ENCODE results near the gene ELMO1.

Gene ELMO1

GRCh38 chr7:36961693-36962092, 487.0 kb downstream of the ELMO1 start:
- DNase-seq (ENCODE audit: insufficient read length, low spot score) (no peak), FAIRE-seq (no peak)
- no peak for TF ChIP-seq CTCF (IDR thresholded peaks at IDR 0.05; ENCODE audit: insufficient read depth, missing control alignments)

- FAIRE-seq (no peak), DNase-seq (ENCODE audit: insufficient read length, low spot score) (no peak)
- no peak for TF ChIP-seq CTCF (IDR thresholded peaks at IDR 0.05; ENCODE audit: insufficient read depth, missing control alignments)
Observed at GRCh38 chr7:36961097-36961496, 487.6 kb downstream of the ELMO1 start.

DNA sequence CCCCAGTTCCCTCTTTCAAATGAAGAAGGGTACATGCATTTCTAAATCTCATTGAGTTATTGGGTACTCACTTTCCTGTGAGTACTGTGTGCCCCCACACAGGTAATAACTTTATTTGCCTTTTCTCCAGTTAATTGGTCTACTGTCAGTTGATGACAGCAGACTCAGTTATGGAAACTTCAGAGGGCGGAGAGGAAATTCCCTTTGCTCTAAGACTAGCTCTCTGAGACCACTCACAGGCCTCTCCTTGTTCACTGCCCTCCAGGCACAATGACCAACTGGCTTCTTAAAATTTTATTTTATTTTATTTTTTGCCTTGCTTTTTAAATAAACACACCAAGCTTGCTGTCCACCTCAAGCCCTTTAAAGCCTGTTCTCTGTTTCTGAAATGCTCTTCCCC, 488.6 kb downstream of the ELMO1 start:
- DNase-seq (ENCODE audit: insufficient read length, low spot score) (no peak), FAIRE-seq (no peak)
- TF ChIP-seq CTCF (IDR thresholded peaks at IDR 0.05; ENCODE audit: insufficient read depth, missing control alignments) = no peak

DNA sequence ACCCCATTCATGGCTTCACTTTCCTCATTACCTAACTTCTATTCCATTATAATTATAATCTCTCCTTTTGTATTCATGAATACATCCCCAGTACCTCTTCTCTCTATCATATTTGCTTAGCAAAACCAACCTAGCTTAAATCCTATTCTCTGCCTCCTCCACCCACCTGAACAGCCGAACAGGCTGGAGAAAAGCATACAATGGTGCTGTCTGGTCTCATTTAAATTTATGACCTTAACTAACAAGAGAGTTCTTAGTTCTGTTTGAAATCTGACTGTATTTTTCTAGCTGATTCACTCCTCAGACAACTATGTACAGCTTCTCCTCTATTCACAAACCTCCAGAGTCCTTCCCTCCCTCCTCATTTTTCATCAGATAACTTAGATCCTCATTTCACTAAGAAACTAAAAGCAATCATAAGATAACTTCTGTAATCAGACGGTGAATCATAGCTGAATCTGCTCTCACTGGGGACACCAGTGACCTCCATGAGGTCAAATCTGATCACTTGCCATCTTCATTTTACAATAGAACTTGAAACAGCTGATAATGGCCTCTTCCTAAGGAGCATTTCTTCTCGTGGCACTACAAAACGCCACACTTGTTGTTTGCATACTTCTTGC, 490.4 kb downstream of the ELMO1 start:
- FAIRE-seq (no peak), DNase-seq (ENCODE audit: insufficient read length, low spot score) (no peak)
- TF ChIP-seq CTCF (IDR thresholded peaks at IDR 0.05; ENCODE audit: insufficient read depth, missing control alignments) = no peak

DNA sequence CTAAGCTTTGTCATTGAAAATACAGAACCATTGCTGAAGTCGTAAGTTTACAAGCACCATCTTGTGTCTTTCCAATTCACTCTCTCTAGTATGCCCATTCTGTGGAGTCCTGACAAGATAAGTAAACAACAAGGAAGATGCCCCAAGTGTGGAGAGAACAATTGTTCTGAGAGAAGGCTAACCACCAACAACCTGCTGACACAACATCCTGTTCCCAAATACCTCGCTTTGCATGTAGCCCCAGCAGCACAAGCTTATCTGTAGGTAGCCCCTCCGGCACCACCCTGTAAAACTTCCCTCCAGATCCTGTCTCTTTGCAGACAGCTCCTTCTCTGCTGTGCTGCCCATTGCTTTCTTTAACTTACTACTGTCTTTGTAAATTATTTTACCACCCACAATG, 491.0 kb downstream of the ELMO1 start:
- FAIRE-seq = no peak
- no peak for TF ChIP-seq CTCF (IDR thresholded peaks at IDR 0.05; ENCODE audit: insufficient read depth, missing control alignments)
- DNase-seq (ENCODE audit: insufficient read length, low spot score) = no peak

- TF ChIP-seq CTCF (IDR thresholded peaks at IDR 0.05; ENCODE audit: insufficient read depth, missing control alignments) = no peak
- DNase-seq (ENCODE audit: insufficient read length, low spot score) = no peak
- FAIRE-seq = no peak
Observed at GRCh38 chr7:36956814-36957213, 491.9 kb downstream of the ELMO1 start.

GRCh38 chr7:36955456-36956129, 493.1 kb downstream of the ELMO1 start:
- TF ChIP-seq CTCF (IDR thresholded peaks at IDR 0.05; ENCODE audit: insufficient read depth, missing control alignments) = no peak
- FAIRE-seq (no peak), DNase-seq (ENCODE audit: insufficient read length, low spot score) (no peak)
